Left ventricle myocardium superior (tissue), 1 donor: ENCODE data around the gene KCNJ6. TPM values are rescaled to one million over a fixed set of nuclear protein-coding genes. Genes with fewer than 3 reads are reported as not detected.

ENCODE experiments used
- ATAC-seq: fragments of 200-7000 bp; cut with Tn5 transposase; one replicate; pipeline ENCODE4 v1.9.1; 2020; ENCODE audit warnings: mild to moderate bottlenecking, moderate library complexity
- DNase-seq: peaks from one replicate; pipeline ENCODE4 v3.0.0-alpha.2; 2020
- intact Hi-C: fragments of 100-400 bp; cut with micrococcal nuclease; formaldehyde crosslinking; loops from one replicate; pipeline ENCODE4 v1.11.0; 2022
- total RNA-seq: library from RNA; stranded (reverse); fragmentation: NEBNext Ultra II Directional; extraction: Animal tissue kit (Norgen Biotek cat#: 25700); gene quantifications from one replicate; pipeline ENCODE4 v1.2.1, GENCODE V29; 2021
- donor health status: DM: no; HTN: yes; CAD: no; lungs with severe emphysema.

The KCNJ6 gene
- total RNA-seq, 1 donor from 2014 or later = not detected

GRCh38 chr21:37837381-37837780 lies 78.9 kb downstream of the KCNJ6 start:
- DNase-seq (no peak), ATAC-seq (no peak)
- intact Hi-C loops = no loop called here

- intact Hi-C loops = no loop called here
- no peak for DNase-seq
- ATAC-seq = no peak
These were observed 80.8 kb downstream of the KCNJ6 start for GRCh38 chr21:37835481-37835880.

GRCh38 chr21:37833301-37833700 lies 83.0 kb downstream of the KCNJ6 start:
- intact Hi-C loops = no loop called here
- DNase-seq (no peak), ATAC-seq (no peak)

- DNase-seq (no peak), ATAC-seq (no peak)
- intact Hi-C loops = no loop called here
These were observed 86.8 kb downstream of the KCNJ6 start for GRCh38 chr21:37829447-37829846.

GRCh38 chr21:37828991-37829390 lies 87.3 kb downstream of the KCNJ6 start:
- ATAC-seq = no peak
- no peak for DNase-seq
- intact Hi-C loops = no loop called here

GRCh38 chr21:37828556-37828955 lies 87.7 kb downstream of the KCNJ6 start:
- no peak for ATAC-seq
- DNase-seq = no peak
- intact Hi-C loops = no loop called here

DNA sequence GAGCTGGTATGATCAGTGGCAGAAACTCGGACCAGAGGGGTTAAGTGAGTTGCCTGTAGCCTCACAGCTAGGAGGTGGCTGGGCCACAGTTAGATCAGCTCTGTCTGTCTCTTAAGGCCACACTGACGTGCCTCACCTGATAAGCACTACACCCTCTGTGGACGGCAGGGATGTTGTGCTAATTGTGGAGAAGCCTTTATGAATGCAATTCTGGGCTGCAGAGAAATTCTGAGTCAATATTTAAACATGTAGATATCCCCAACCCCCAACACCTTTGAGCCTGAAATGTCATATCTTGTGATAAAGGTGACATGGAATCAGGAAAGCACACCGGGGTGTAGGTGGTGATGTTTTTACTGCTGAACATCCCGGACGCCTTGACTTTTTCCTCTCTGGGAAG lies 88.3 kb downstream of the KCNJ6 start:
- intact Hi-C loops = no loop called here
- ATAC-seq (no peak), DNase-seq (no peak)

GRCh38 chr21:37821786-37822450 lies 94.3 kb downstream of the KCNJ6 start:
- intact Hi-C loops = no loop called here
- DNase-seq (no peak), ATAC-seq (no peak)

DNA sequence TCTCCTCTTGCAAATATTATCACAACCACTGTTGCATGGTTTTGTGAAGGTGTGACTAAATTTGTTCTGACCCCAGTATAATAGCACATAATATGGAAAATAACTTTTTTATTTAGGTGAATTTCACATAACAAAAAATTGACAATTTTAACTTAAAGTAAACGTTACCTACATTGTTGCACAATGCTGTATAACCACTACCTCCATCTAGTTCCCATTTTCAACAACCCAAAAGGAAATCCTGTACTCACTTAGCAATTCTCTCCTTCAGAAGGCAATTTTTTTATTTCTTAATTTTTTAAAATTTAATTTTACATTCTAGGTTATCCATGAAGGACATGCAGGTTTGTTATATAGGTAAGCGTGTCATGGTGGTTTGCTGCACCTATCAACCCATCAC lies 95.2 kb downstream of the KCNJ6 start:
- ATAC-seq (no peak), DNase-seq (no peak)
- intact Hi-C loops = no loop called here

GRCh38 chr21:37819372-37819771 lies 96.9 kb downstream of the KCNJ6 start:
- intact Hi-C loops = no loop called here
- ATAC-seq = no peak
- DNase-seq = no peak

DNA sequence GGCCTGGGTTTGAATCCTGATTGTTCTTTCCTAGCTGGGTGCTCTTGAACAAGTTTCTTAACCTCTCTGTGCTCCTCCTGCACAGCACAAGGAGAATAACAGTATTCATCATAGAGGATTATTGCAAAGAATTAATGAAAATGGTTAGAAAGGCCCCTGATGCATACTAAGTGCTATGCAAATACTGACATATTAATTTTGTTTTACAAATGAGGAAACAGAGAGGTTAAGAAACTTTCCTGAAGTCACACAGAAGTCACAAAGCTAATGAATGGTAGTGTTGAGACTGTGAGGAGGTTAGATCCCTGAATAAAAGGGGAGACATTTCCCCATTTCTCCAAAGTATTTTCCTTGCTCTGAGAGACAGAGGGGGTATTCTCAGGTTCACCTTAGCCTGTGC lies 99.0 kb downstream of the KCNJ6 start:
- intact Hi-C loops = no loop called here
- no peak for DNase-seq
- ATAC-seq = no peak

GRCh38 chr21:37815893-37816292 lies 100.4 kb downstream of the KCNJ6 start:
- DNase-seq = no peak
- intact Hi-C loops = no loop called here
- ATAC-seq = no peak

- no peak for ATAC-seq
- DNase-seq = no peak
- intact Hi-C loops = no loop called here
These were observed 104.5 kb downstream of the KCNJ6 start for GRCh38 chr21:37811711-37812110.

- ATAC-seq (no peak), DNase-seq (no peak)
- intact Hi-C loops = no loop called here
These were observed 108.0 kb downstream of the KCNJ6 start for GRCh38 chr21:37808261-37808660.

- intact Hi-C loops = no loop called here
- DNase-seq (no peak), ATAC-seq (no peak)
These were observed 111.0 kb downstream of the KCNJ6 start for GRCh38 chr21:37805266-37805665.

DNA sequence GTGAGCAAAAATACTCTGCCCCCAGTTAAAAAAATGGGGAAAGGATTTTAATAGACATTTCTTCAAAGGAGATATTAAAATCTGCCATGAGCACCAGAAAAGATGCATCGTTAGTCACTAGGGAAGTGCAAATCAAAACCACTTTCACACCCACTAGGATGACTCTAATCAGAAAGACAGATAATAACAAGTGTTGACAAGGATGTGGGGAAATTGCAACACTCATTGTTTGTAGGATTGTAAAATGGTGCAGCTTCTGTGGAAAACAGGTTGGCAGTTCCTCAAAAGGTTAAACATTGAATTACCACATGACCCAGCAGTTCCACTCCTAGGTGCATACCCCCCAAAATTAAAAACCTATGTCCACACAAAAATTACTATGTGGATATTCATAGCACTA lies 112.3 kb downstream of the KCNJ6 start:
- intact Hi-C loops = no loop called here
- ATAC-seq = no peak
- DNase-seq = no peak

- DNase-seq (no peak), ATAC-seq (no peak)
- intact Hi-C loops = no loop called here
These were observed 113.1 kb downstream of the KCNJ6 start for GRCh38 chr21:37803101-37803651.

GRCh38 chr21:37800456-37801061 lies 115.7 kb downstream of the KCNJ6 start:
- DNase-seq (no peak), ATAC-seq (no peak)
- intact Hi-C loops = no loop called here

GRCh38 chr21:37800057-37800455 lies 116.2 kb downstream of the KCNJ6 start:
- ATAC-seq (no peak), DNase-seq (no peak)
- intact Hi-C loops = no loop called here

DNA sequence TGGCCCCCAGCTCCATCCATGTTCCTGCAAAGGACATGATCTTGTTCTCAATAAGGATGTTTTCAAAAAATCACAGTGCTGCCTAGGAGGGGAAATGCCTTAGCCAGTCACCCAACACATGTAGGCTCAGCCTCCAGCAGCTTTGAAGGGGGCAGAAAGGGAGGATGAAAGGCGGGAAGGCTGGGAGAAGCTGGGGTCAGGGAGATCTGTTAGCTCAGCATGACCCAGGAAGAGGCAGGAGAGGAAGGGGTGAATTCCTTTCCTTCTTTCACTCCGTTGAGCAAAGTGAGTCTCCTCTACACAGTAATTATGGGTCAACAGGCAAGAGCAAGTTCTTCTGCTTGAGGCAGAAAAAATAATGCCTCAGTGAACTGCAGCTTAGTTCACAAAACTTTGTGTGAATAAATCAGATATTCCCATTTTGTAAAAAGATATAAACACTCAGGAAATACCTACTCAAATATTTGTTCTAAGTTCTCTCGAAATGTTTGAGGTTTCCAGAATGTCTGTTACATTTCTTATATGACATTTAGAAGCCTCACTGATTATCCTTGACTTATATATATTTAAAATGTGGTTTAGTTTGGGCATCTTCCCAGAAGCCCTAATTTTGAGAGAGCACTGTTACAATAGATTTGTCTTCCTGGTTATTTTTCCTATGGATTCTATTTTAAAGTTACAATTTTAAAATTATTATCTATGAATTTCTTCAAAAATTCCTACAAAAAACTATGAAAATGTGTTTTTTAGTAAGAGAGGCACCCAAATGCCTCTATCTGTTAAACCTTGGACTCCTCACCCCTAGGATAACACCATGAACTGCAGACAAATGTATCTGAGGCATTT lies 116.8 kb downstream of the KCNJ6 start:
- intact Hi-C loops = no loop called here
- no peak for ATAC-seq
- DNase-seq = no peak
